Keratinocyte (primary cell): ENCODE data around the gene GRPEL2.

ENCODE experiments used
- CTCF ChIP-seq, 3 experiments: IDR thresholded peaks in 1 of 3; conservative IDR thresholded peaks in 1 of 3; optimal IDR thresholded peaks in 1 of 3; 2 replicates in 2 of 3; 3 replicates in 1 of 3; pipeline versions ENCODE3 to v1.5.1; 2011; ENCODE audit warnings: low read length in 3 of 3, mild to moderate bottlenecking in 3 of 3, moderate library complexity in 2 of 3, control low read depth in 1 of 3, inconsistent platforms in 1 of 3; ENCODE audit not compliant: insufficient read depth in 2 of 3; ENCODE audit errors: extremely low read depth in 1 of 3
- EZH2 ChIP-seq: IDR thresholded peaks from one replicate; pipeline ENCODE4 v1.6.1; 2012; ENCODE audit warnings: inconsistent platforms, mild to moderate bottlenecking, low read length, moderate library complexity

- TF ChIP-seq CTCF (optimal IDR thresholded peaks at IDR 0.05 in 1 of 3, IDR thresholded peaks at IDR 0.05 in 1 of 3, conservative IDR thresholded peaks at IDR 0.05 in 1 of 3; ENCODE audit: extremely low read depth in 1 of 3, insufficient read depth in 2 of 3, low read length in 3 of 3), result peak; percentile 82 to 93 (median 87)
- no peak for TF ChIP-seq EZH2
Measured at GRCh38 chr5:149371296-149371962, 26.1 kb downstream of the GRPEL2 start.
